ENCODE results near the gene TNIP1. TPM values are rescaled to one million over a fixed set of nuclear protein-coding genes. Genes with fewer than 3 reads are reported as not detected.

Gene TNIP1
- total RNA-seq, 3 donors from 2014 or later (not counting 1 experiment from before 2014, with no cell fraction given) = 140 to 180 (median 153) TPM

DNA sequence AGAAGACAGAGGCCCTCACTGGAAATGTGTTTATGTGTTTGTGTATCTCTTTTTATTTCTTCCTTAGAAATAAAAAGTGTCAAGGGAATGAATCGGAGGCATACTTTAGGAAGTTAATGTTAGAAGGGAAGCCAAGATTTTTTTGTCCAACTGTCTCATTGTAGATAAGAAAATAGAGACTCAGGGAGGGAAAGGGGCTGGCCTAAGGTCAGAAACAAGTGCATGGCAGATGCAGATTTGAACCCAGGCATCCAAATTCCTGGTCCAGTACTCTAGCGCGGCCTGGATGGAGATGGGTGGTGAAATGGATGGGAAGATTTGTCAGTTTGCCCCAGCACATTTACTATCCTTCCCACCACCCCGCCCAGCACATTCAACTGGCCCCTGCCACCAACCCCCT lies 19.8 kb upstream of the TNIP1 start:
- H3K4me1 ChIP-seq (ENCODE audit: control insufficient read depth, insufficient read depth, low read length) = peaks cover 48% of the 10 kb centered on the region
- Mint-ChIP-seq H3K4me3 (no peak overlapping the region), H3K9me3 (no peaks in the 10 kb centered on the region), H3K27me3 (ENCODE audit: low read depth in 2 of 2) (no peaks in the 10 kb centered on the region), H3K27ac (peak overlapping the region; percentile 87 to 97), H3K36me3 (peaks cover 11% of the 10 kb centered on the region), H3K4me1 (peaks cover 61 to 63% of the 10 kb centered on the region in 2 donors)
- DNase-seq (no peak), ATAC-seq (no peak)
- no peak for TF ChIP-seq CTCF (IDR thresholded peaks at IDR 0.05)
- no peaks in the 10 kb centered on the region for H3K9me3 ChIP-seq (ENCODE audit: control insufficient read depth, insufficient read depth, low read length)
- WGBS (ENCODE audit: insufficient coverage) = 72% methylated on average over 2 of the region's 4 CpGs
- H3K27ac ChIP-seq (ENCODE audit: low read length) = no peak overlapping the region
- H3K36me3 ChIP-seq (ENCODE audit: control insufficient read depth, insufficient read depth, low read length) = peaks cover 54% of the 10 kb centered on the region
- no peak overlapping the region for H3K4me3 ChIP-seq (ENCODE audit: low read length)
- intact Hi-C loops (cut with micrococcal nuclease) = no loop called here
- H3K27me3 ChIP-seq (ENCODE audit: control insufficient read depth, insufficient read depth, low read length) = no peaks in the 10 kb centered on the region

DNA sequence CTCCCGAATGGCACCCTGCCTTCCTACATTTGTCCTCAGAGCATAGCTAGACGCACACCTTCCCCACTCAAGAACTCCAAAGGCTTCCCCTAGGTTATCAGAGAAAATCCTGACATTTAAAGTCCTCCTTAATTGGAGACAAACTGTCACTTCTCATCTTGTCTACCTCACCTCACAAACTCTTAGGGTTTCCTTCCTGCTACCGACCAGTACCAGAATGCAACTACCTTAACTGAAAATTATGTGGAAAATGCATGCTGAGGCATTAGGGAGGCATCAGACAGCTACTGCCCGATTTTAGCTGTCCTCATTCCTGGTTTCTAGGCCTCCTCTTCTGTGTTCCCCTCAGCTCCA lies 17.9 kb upstream of the TNIP1 start:
- Mint-ChIP-seq H3K4me1 (peaks cover 78 to 79% of the 10 kb centered on the region in 2 donors), H3K9me3 (no peaks in the 10 kb centered on the region), H3K4me3 (peak overlapping the region; percentile 90), H3K27me3 (ENCODE audit: low read depth in 2 of 2) (no peaks in the 10 kb centered on the region), H3K36me3 (peaks cover 11% of the 10 kb centered on the region), H3K27ac (peak overlapping the region; percentile 87 to 97)
- intact Hi-C loops (cut with micrococcal nuclease) = loop anchor here (1.0 to 10.0 kb wide), 5 partner anchors 16 to 314 kb away; partner anchors contain the start of gene TNIP1
- 27% methylated on average over 4 of the region's 4 CpGs for WGBS (ENCODE audit: insufficient coverage)
- H3K27ac ChIP-seq (ENCODE audit: low read length) = peak overlapping the region; percentile 85
- peaks cover 68% of the 10 kb centered on the region for H3K4me1 ChIP-seq (ENCODE audit: control insufficient read depth, insufficient read depth, low read length)
- H3K9me3 ChIP-seq (ENCODE audit: control insufficient read depth, insufficient read depth, low read length) = no peaks in the 10 kb centered on the region
- TF ChIP-seq CTCF (IDR thresholded peaks at IDR 0.05) = no peak
- H3K4me3 ChIP-seq (ENCODE audit: low read length) = no peak overlapping the region
- no peaks in the 10 kb centered on the region for H3K27me3 ChIP-seq (ENCODE audit: control insufficient read depth, insufficient read depth, low read length)
- no peak for ATAC-seq
- DNase-seq = no peak
- peaks cover 35% of the 10 kb centered on the region for H3K36me3 ChIP-seq (ENCODE audit: control insufficient read depth, insufficient read depth, low read length)

DNA sequence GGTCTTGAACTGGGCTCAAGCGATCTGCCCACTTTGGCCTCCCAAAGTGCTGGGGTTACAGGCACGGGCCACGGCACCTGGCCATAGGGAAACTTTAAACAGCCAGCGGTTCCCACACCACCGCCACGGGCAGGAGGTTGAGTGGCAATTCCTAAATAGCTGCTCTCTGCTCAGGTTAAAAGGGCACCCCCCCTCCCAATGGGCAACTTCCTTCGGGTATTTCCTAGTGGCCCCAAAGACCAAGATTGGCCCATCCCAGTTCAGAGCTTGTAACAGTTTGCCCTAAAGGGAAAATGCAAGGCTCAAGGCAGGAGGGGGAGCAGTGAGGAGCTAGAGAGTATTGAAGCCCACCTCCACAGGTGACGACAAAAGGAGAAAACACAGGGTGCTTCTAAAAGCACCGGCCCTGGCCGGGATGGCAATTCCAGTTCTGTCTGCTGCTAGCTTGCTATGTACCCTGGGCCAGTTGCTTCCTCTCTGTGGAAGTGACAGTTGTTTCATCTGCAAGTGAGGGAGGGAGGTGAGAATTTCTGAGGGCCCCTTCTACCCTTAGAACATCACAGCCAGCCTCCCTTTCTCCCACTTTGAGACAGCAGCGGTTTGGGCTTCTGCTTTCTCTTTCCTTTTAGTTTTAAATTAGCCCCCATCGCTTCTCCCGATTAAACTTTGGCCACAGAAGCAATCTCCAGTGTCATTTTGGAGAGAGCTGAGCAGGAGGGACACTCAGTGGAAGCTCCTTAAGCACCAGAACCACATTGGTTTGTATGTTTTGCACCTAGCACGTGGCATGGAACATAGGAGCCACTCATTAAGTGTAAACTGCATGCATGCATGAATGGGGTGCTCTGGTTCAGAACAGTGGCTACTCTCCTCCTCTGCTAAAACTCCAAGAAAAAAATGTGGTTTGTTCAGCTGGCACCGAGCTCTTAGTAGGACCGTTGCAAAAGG lies 17.3 kb upstream of the TNIP1 start:
- Histone ChIP-seq H3K36me3 (ENCODE audit: control insufficient read depth, insufficient read depth, low read length) (peaks cover 28% of the 10 kb centered on the region), H3K27ac (ENCODE audit: low read length) (peak overlapping the region; percentile 85), H3K9me3 (ENCODE audit: control insufficient read depth, insufficient read depth, low read length) (no peaks in the 10 kb centered on the region), H3K4me1 (ENCODE audit: control insufficient read depth, insufficient read depth, low read length) (peaks cover 74% of the 10 kb centered on the region), H3K4me3 (ENCODE audit: low read length) (no peak overlapping the region), H3K27me3 (ENCODE audit: control insufficient read depth, insufficient read depth, low read length) (no peaks in the 10 kb centered on the region)
- peaks cover 82 to 84% of the 10 kb centered on the region in 2 donors for H3K4me1 Mint-ChIP-seq
- TF ChIP-seq CTCF (IDR thresholded peaks at IDR 0.05) = no peak
- H3K27me3 Mint-ChIP-seq (ENCODE audit: low read depth in 2 of 2) = no peaks in the 10 kb centered on the region
- intact Hi-C loops (cut with micrococcal nuclease) = loop anchor here (1.0 to 10.0 kb wide), 5 partner anchors 17 to 313 kb away; partner anchors contain the start of gene TNIP1
- peak overlapping the region; percentile 87 to 97 for H3K27ac Mint-ChIP-seq
- ATAC-seq (peak; percentile 72 to 83 (median 77)), DNase-seq (peak; percentile 47 to 76)
- H3K9me3 Mint-ChIP-seq = no peaks in the 10 kb centered on the region
- 24% methylated on average over 16 of the region's 16 CpGs for WGBS (ENCODE audit: insufficient coverage)
- peak overlapping the region; percentile 90 for H3K4me3 Mint-ChIP-seq
- peaks cover 11% of the 10 kb centered on the region for H3K36me3 Mint-ChIP-seq

Data from natural killer cell (primary cell).